ENCODE data around the gene SLIT3.
"Not testable (repeated sequence)": the region's sequence is repeated elsewhere in the genome, so short reads cannot be mapped to it uniquely, and the experiment has no call there.

SLIT3 gene

GRCh38 chr5:168654211-168654721 lies 646.7 kb downstream of the SLIT3 start:
- DNase-seq = no peak

- no peak for DNase-seq
Observed at GRCh38 chr5:168653626-168654025, 647.3 kb downstream of the SLIT3 start.

GRCh38 chr5:168651648-168652047 lies 649.3 kb downstream of the SLIT3 start:
- DNase-seq = no peak

- DNase-seq = no peak
Observed at GRCh38 chr5:168649306-168649705, 651.6 kb downstream of the SLIT3 start.

- DNase-seq = no peak
Observed at GRCh38 chr5:168648576-168648975, 652.4 kb downstream of the SLIT3 start.

- no peak for DNase-seq
Observed at GRCh38 chr5:168648016-168648415, 652.9 kb downstream of the SLIT3 start.

GRCh38 chr5:168647083-168647482 lies 653.9 kb downstream of the SLIT3 start:
- no peak for DNase-seq

- DNase-seq = no peak
Observed at GRCh38 chr5:168646335-168646734, 654.6 kb downstream of the SLIT3 start.

GRCh38 chr5:168645195-168645594 lies 655.7 kb downstream of the SLIT3 start:
- DNase-seq = no peak

- no peak for DNase-seq
Observed at GRCh38 chr5:168642019-168642418, 658.9 kb downstream of the SLIT3 start.

GRCh38 chr5:168638846-168639245 lies 662.1 kb downstream of the SLIT3 start:
- DNase-seq = not testable (repeated sequence)

GRCh38 chr5:168637793-168638192 lies 663.1 kb downstream of the SLIT3 start:
- no peak for DNase-seq

GRCh38 chr5:168637281-168637680 lies 663.7 kb downstream of the SLIT3 start:
- no peak for DNase-seq

GRCh38 chr5:168630958-168631357 lies 670.0 kb downstream of the SLIT3 start:
- DNase-seq = not testable (repeated sequence)

GRCh38 chr5:168624850-168625364 lies 676.0 kb downstream of the SLIT3 start:
- DNase-seq = no peak

GRCh38 chr5:168620807-168621206 lies 680.1 kb downstream of the SLIT3 start:
- DNase-seq = no peak

GRCh38 chr5:168614661-168615060 lies 686.3 kb downstream of the SLIT3 start:
- no peak for DNase-seq

GRCh38 chr5:168613996-168614395 lies 686.9 kb downstream of the SLIT3 start:
- DNase-seq = no peak

- no peak for DNase-seq
Observed at GRCh38 chr5:168613396-168613795, 687.5 kb downstream of the SLIT3 start.

GRCh38 chr5:168612996-168613395 lies 687.9 kb downstream of the SLIT3 start:
- DNase-seq = peak; percentile 9

GRCh38 chr5:168612123-168612522 lies 688.8 kb downstream of the SLIT3 start:
- no peak for DNase-seq
